Neutrophil (primary cell): Measurements from ENCODE around the gene CNTNAP2.

Experiments used
- H3K27ac ChIP-seq: fragments of 200-600 bp; sonication (generic); 2 replicates; pipeline ENCODE4 v1.5.1; 2016; ENCODE audit warnings: mild to moderate bottlenecking, moderate library complexity
- H3K27me3 ChIP-seq: fragments of 200-600 bp; sonication (generic); 2 replicates; pipeline ENCODE4 v1.6.0; 2016; ENCODE audit warnings: mild to moderate bottlenecking
- H3K36me3 ChIP-seq: fragments of 200-600 bp; sonication (generic); 2 replicates; pipeline ENCODE4 v1.5.1; 2017
- H3K4me1 ChIP-seq, 2 experiments: fragments of 200-600 bp in 1 of 2; sonication (generic) in 1 of 2; 1 replicate in 1 of 2; 2 replicates in 1 of 2; pipeline versions ENCODE4 v1.5.1 to v1.6.1; 2013 to 2016; ENCODE audit warnings: low read depth in 1 of 2, low read length in 1 of 2, mild to moderate bottlenecking in 1 of 2, moderate library complexity in 1 of 2; ENCODE audit not compliant: control insufficient read depth in 1 of 2, insufficient read depth in 1 of 2
- H3K4me3 ChIP-seq, 2 experiments: fragments of 200-600 bp in 1 of 2; sonication (generic) in 1 of 2; 1 replicate in 1 of 2; 2 replicates in 1 of 2; pipeline ENCODE4 v1.5.1; 2013 to 2016; ENCODE audit warnings: low read depth in 1 of 2, low read length in 1 of 2, mild to moderate bottlenecking in 1 of 2, moderate library complexity in 1 of 2
- H3K9me3 ChIP-seq: fragments of 200-600 bp; sonication (generic); 2 replicates; pipeline ENCODE4 v1.5.1; 2016
- TF ChIP-seq, protein P1 (sequence below): fragments of 200-600 bp; sonication (generic); IDR thresholded peaks from 2 replicates; pipeline ENCODE4 v1.5.1; 2016; ENCODE audit warnings: antibody characterized with exemption

The CNTNAP2 gene

GRCh38 chr7:147852833-147853232, 1736.2 kb downstream of the CNTNAP2 start:
- no peaks in the 10 kb centered on the region for H3K27me3 ChIP-seq
- H3K9me3 ChIP-seq: peaks cover 5% of the 10 kb centered on the region
- TF ChIP-seq, protein P1, sequence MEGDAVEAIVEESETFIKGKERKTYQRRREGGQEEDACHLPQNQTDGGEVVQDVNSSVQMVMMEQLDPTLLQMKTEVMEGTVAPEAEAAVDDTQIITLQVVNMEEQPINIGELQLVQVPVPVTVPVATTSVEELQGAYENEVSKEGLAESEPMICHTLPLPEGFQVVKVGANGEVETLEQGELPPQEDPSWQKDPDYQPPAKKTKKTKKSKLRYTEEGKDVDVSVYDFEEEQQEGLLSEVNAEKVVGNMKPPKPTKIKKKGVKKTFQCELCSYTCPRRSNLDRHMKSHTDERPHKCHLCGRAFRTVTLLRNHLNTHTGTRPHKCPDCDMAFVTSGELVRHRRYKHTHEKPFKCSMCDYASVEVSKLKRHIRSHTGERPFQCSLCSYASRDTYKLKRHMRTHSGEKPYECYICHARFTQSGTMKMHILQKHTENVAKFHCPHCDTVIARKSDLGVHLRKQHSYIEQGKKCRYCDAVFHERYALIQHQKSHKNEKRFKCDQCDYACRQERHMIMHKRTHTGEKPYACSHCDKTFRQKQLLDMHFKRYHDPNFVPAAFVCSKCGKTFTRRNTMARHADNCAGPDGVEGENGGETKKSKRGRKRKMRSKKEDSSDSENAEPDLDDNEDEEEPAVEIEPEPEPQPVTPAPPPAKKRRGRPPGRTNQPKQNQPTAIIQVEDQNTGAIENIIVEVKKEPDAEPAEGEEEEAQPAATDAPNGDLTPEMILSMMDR: no peak
- H3K4me1 ChIP-seq: no peaks in the 10 kb centered on the region
- no peak overlapping the region for H3K27ac ChIP-seq
- no peak overlapping the region for H3K4me3 ChIP-seq
- H3K36me3 ChIP-seq: no peaks in the 10 kb centered on the region

GRCh38 chr7:147857152-147858140, 1740.8 kb downstream of the CNTNAP2 start:
- Histone ChIP-seq H3K4me1 (no peaks in the 10 kb centered on the region), H3K36me3 (no peaks in the 10 kb centered on the region), H3K9me3 (no peaks in the 10 kb centered on the region), H3K27ac (no peak overlapping the region), H3K4me3 (no peak overlapping the region), H3K27me3 (no peaks in the 10 kb centered on the region)
- TF ChIP-seq, protein P1: no peak

DNA sequence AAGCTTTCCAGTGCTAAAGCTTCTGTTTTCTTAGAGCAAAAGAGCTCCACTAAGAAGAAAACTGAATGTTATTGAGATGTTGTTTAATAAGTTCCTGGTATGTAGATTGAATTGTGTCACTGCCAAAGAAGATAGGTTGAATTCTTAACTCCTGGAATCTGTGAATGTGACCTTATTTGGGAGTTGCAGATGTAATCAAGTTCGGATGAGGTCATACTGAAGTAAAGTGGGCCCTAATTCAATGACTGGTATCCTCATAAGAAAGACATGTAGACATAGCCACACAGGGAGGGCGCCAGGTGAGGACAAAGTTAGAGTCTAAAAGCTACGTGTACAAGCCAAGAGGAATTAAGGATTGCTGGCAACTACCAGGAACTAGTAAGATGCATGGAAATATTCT, 1741.8 kb downstream of the CNTNAP2 start:
- TF ChIP-seq, protein P1: no peak
- no peaks in the 10 kb centered on the region for H3K9me3 ChIP-seq
- no peak overlapping the region for H3K4me3 ChIP-seq
- H3K4me1 ChIP-seq: no peaks in the 10 kb centered on the region
- H3K36me3 ChIP-seq: no peaks in the 10 kb centered on the region
- H3K27ac ChIP-seq: no peak overlapping the region
- no peaks in the 10 kb centered on the region for H3K27me3 ChIP-seq

- Histone ChIP-seq H3K4me1 (no peaks in the 10 kb centered on the region), H3K4me3 (no peak overlapping the region), H3K27ac (no peak overlapping the region), H3K9me3 (no peaks in the 10 kb centered on the region), H3K27me3 (no peaks in the 10 kb centered on the region), H3K36me3 (no peaks in the 10 kb centered on the region)
- TF ChIP-seq, protein P1: no peak
Observed at GRCh38 chr7:147859033-147859432, 1742.4 kb downstream of the CNTNAP2 start.

DNA sequence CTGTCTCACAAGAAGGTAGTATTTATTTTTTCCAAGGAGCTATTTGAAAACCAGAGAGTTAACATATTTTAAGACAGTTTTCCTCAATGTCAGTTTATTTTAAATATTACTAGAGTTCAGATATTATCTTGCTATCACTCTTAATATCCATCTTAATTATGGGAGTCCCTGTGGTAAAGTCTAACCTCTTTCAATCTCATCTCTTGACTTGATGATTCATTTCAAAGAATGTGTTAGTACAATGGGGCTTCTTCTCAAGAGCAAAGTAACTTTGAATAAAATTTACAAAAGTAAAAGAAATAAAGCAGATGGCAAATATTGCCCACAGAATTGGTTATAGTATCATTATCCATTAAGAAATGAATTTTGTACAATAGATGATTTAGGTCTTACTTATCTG, 1742.9 kb downstream of the CNTNAP2 start:
- Histone ChIP-seq H3K4me3 (no peak overlapping the region), H3K4me1 (no peaks in the 10 kb centered on the region), H3K27ac (no peak overlapping the region), H3K27me3 (no peaks in the 10 kb centered on the region), H3K36me3 (no peaks in the 10 kb centered on the region), H3K9me3 (no peaks in the 10 kb centered on the region)
- TF ChIP-seq, protein P1: no peak
